PFSK-1 (cell line): ENCODE results near the gene LRP3.

ENCODE experiments used
- FOXP2 ChIP-seq: optimal IDR thresholded peaks from 2 replicates; pipeline ENCODE3; 2011; ENCODE audit warnings: borderline replicate concordance, control low read depth, inconsistent platforms; ENCODE audit not compliant: insufficient read depth; ENCODE audit errors: extremely low read length, extremely low read depth
- POLR2AphosphoS5 ChIP-seq: IDR thresholded peaks from 2 replicates; pipeline ENCODE4 v1.6.1; 2012; ENCODE audit warnings: low read depth, mild to moderate bottlenecking, control low read depth, low read length, moderate library complexity
- REST ChIP-seq, 2 experiments: IDR thresholded peaks; 2 replicates each; pipeline versions ENCODE4 v1.6.1 to v1.8.0; 2011 to 2012; ENCODE audit warnings: low read depth in 2 of 2, low read length in 2 of 2, control low read depth in 1 of 2, inconsistent platforms in 1 of 2, mild to moderate bottlenecking in 1 of 2, moderate library complexity in 1 of 2; ENCODE audit not compliant: insufficient read depth in 1 of 2
- SIN3A ChIP-seq: IDR thresholded peaks from 2 replicates; pipeline ENCODE4 v1.6.1; 2012; ENCODE audit warnings: mild to moderate bottlenecking, low read length, moderate library complexity, borderline replicate concordance; ENCODE audit not compliant: insufficient read depth
- TAF1 ChIP-seq: IDR thresholded peaks from 2 replicates; pipeline ENCODE4 v1.6.1; 2012; ENCODE audit warnings: low read length, control low read depth, borderline replicate concordance; ENCODE audit not compliant: insufficient read depth

- TF ChIP-seq POLR2AphosphoS5 (no peak), TAF1 (no peak), REST (IDR thresholded peaks at IDR 0.05; ENCODE audit: insufficient read depth in 1 of 2, low read depth in 2 of 2, low read length in 2 of 2) (no peak), SIN3A (no peak), FOXP2 (no peak)
Measured at GRCh38 chr19:33232656-33233055, 38.5 kb downstream of the LRP3 start.
